Measurements from ENCODE around the gene PTPRZ1.

GRCh38 chr7:122082670-122083069, 209.7 kb downstream of the PTPRZ1 start:
- TF ChIP-seq, protein P1, sequence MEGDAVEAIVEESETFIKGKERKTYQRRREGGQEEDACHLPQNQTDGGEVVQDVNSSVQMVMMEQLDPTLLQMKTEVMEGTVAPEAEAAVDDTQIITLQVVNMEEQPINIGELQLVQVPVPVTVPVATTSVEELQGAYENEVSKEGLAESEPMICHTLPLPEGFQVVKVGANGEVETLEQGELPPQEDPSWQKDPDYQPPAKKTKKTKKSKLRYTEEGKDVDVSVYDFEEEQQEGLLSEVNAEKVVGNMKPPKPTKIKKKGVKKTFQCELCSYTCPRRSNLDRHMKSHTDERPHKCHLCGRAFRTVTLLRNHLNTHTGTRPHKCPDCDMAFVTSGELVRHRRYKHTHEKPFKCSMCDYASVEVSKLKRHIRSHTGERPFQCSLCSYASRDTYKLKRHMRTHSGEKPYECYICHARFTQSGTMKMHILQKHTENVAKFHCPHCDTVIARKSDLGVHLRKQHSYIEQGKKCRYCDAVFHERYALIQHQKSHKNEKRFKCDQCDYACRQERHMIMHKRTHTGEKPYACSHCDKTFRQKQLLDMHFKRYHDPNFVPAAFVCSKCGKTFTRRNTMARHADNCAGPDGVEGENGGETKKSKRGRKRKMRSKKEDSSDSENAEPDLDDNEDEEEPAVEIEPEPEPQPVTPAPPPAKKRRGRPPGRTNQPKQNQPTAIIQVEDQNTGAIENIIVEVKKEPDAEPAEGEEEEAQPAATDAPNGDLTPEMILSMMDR (IDR thresholded peaks at IDR 0.05; ENCODE audit: insufficient read depth, low read length, poor library complexity, severe bottlenecking), result no peak
- TF ChIP-seq EZH2phosphoT487 (conservative IDR thresholded peaks at IDR 0.05; ENCODE audit: low read length), result no peak

Measured in SU-DHL-6 (cell line).